ENCODE data around the gene HTR3C. TPM values are rescaled to one million over a fixed set of nuclear protein-coding genes. Genes with fewer than 3 reads are reported as not detected.
"Not testable (repeated sequence)": the region's sequence is repeated elsewhere in the genome, so short reads cannot be mapped to it uniquely, and the experiment has no call there.

Gene HTR3C
- total RNA-seq: not detected
- long read RNA-seq: 0 reads

GRCh38 chr3:184052767-184053166, at the start of gene HTR3C:
HTR3C (plus strand) TSS chr3:184053047; CDS start chr3:184053081, 34 bp downstream.
- no peaks in the 10 kb centered on the region for H3K27me3 ChIP-seq
- DNase-seq (no peak), ATAC-seq (no peak)
- no peak within 1 kb of the TSS for H3K4me3 ChIP-seq
- no peaks in the 10 kb centered on the region for H3K4me1 ChIP-seq
- TF ChIP-seq POLR2A (IDR thresholded peaks at IDR 0.05) (no peak), CTCF (IDR thresholded peaks at IDR 0.05) (no peak)
- intact Hi-C loops (cut with DNase I): no loop called here
- H3K36me3 ChIP-seq: no peaks in the 10 kb centered on the region
- H3K9me3 ChIP-seq: no peaks in the 10 kb centered on the region
- 59% methylated on average over 2 of the region's 4 CpGs for WGBS (ENCODE audit: insufficient coverage, low coverage, low lambda C conversion rate, missing lambda C conversion rate)
- H3K27ac ChIP-seq: no peak within 1 kb of the TSS

GRCh38 chr3:184003187-184003967, 49.5 kb upstream of the HTR3C start:
- H3K9me3 ChIP-seq: no peaks in the 10 kb centered on the region
- H3K4me1 ChIP-seq: peaks cover 0 to 4% (median 0%) of the 10 kb centered on the region in 4 donors
- 82% methylated on average over 5 of the region's 5 CpGs for WGBS (ENCODE audit: insufficient coverage, low coverage, low lambda C conversion rate, missing lambda C conversion rate)
- ATAC-seq: no peak
- intact Hi-C loops (cut with DNase I): no loop called here
- DNase-seq: no peak
- no peak overlapping the region for H3K27ac ChIP-seq
- H3K4me3 ChIP-seq: no peak overlapping the region
- no peaks in the 10 kb centered on the region for H3K36me3 ChIP-seq
- TF ChIP-seq CTCF (IDR thresholded peaks at IDR 0.05) (no peak), POLR2A (IDR thresholded peaks at IDR 0.05) (no peak)
- H3K27me3 ChIP-seq: no peaks in the 10 kb centered on the region

GRCh38 chr3:184004476-184004875, 48.4 kb upstream of the HTR3C start:
- Histone ChIP-seq H3K4me3 (no peak overlapping the region), H3K4me1 (peaks cover 0 to 4% (median 0%) of the 10 kb centered on the region in 4 donors), H3K9me3 (no peaks in the 10 kb centered on the region), H3K27ac (no peak overlapping the region), H3K36me3 (no peaks in the 10 kb centered on the region), H3K27me3 (no peaks in the 10 kb centered on the region)
- DNase-seq (no peak), ATAC-seq (peak; percentile 49 to 67 (median 59))
- 47% methylated on average over 2 of the region's 2 CpGs for WGBS (ENCODE audit: insufficient coverage, low coverage, low lambda C conversion rate, missing lambda C conversion rate)
- TF ChIP-seq CTCF (IDR thresholded peaks at IDR 0.05): no peak
- TF ChIP-seq POLR2A (IDR thresholded peaks at IDR 0.05): no peak
- intact Hi-C loops (cut with DNase I): no loop called here

- H3K4me3 ChIP-seq: peak overlapping the region in 1 of 3 donors; percentile 9
- no peaks in the 10 kb centered on the region for H3K9me3 ChIP-seq
- TF ChIP-seq CTCF (IDR thresholded peaks at IDR 0.05): no peak
- no peak for TF ChIP-seq POLR2A (IDR thresholded peaks at IDR 0.05)
- 56% methylated on average over 11 of the region's 11 CpGs for WGBS (ENCODE audit: insufficient coverage, low coverage, low lambda C conversion rate, missing lambda C conversion rate)
- ATAC-seq (peak; percentile 44 to 59 (median 50)), DNase-seq (peak in 2 of 3 donors; percentile 30 to 58)
- H3K4me1 ChIP-seq: peaks cover 0 to 4% (median 0%) of the 10 kb centered on the region in 4 donors
- intact Hi-C loops (cut with DNase I): no loop called here
- no peaks in the 10 kb centered on the region for H3K27me3 ChIP-seq
- peak overlapping the region in 1 of 3 donors; percentile 36 for H3K27ac ChIP-seq
- no peaks in the 10 kb centered on the region for H3K36me3 ChIP-seq
Observed at GRCh38 chr3:184005941-184006507, 46.8 kb upstream of the HTR3C start.

GRCh38 chr3:184007143-184007813, 45.6 kb upstream of the HTR3C start:
- H3K27ac ChIP-seq; ATAC-seq; H3K4me3 ChIP-seq; H3K9me3 ChIP-seq; intact Hi-C loops (cut with DNase I); H3K36me3 ChIP-seq; H3K27me3 ChIP-seq; DNase-seq; H3K4me1 ChIP-seq: not testable (repeated sequence)
- 76% methylated on average over 9 of the region's 11 CpGs for WGBS (ENCODE audit: insufficient coverage, low coverage, low lambda C conversion rate, missing lambda C conversion rate)

All from right lobe of liver (tissue), 6 donors.